Heart left ventricle (tissue), 16 donors: ENCODE measurements around the gene MEST. TPM values are rescaled to one million over a fixed set of nuclear protein-coding genes. Genes with fewer than 3 reads are reported as not detected.
"Not testable (repeated sequence)": the region's sequence is repeated elsewhere in the genome, so short reads cannot be mapped to it uniquely, and the experiment has no call there.

Source experiments
- ATAC-seq, 4 donors: fragments of 200-7000 bp; cut with Tn5 transposase; one replicate each; pipeline ENCODE4 v1.9.1; 2020 to 2022; ENCODE audit warnings: moderate library complexity in 4 of 4, mild to moderate bottlenecking in 3 of 4, moderate number of reproducible peaks in 1 of 4
- DNase-seq, 5 donors: peaks; one replicate each; pipeline ENCODE4 v3.0.0-alpha.2; 2020
- H3K27ac ChIP-seq, 12 donors: fragments of 200-600 bp; sonication (generic) in 4 of 12; one replicate each; pipeline versions ENCODE4 v1.5.0 to v1.8.0; 2016 to 2022; ENCODE audit warnings: mild to moderate bottlenecking in 2 of 12
- H3K27me3 ChIP-seq, 9 donors: fragments of 200-600 bp; sonication (generic) in 2 of 9; one replicate each; pipeline versions ENCODE4 v1.5.1 to v1.8.0; 2016 to 2022; ENCODE audit warnings: mild to moderate bottlenecking in 3 of 9
- H3K36me3 ChIP-seq, 9 donors: fragments of 200-600 bp; sonication (generic) in 2 of 9; one replicate each; pipeline versions ENCODE4 v1.5.0 to v1.8.0; 2018 to 2022; ENCODE audit warnings: mild to moderate bottlenecking in 2 of 9
- H3K4me1 ChIP-seq, 12 donors: fragments of 200-600 bp; sonication (generic) in 4 of 12; one replicate each; pipeline versions ENCODE4 v1.5.0 to v1.8.0; 2016 to 2022; ENCODE audit warnings: mild to moderate bottlenecking in 3 of 12
- H3K4me3 ChIP-seq, 12 donors: fragments of 200-600 bp; sonication (generic) in 4 of 12; one replicate each; pipeline versions ENCODE4 v1.5.0 to v1.8.0; 2017 to 2022; ENCODE audit warnings: mild to moderate bottlenecking in 9 of 12, moderate library complexity in 4 of 12
- H3K9me3 ChIP-seq, 12 donors: fragments of 200-600 bp; sonication (generic) in 4 of 12; one replicate each; pipeline versions ENCODE4 v1.5.0 to v1.8.0; 2016 to 2022; ENCODE audit warnings: mild to moderate bottlenecking in 1 of 12
- CTCF ChIP-seq, 12 donors: fragments of 200-600 bp; sonication (generic) in 4 of 12; IDR thresholded peaks; one replicate each; pipeline versions ENCODE4 v1.5.0 to v1.8.0; 2018 to 2022; ENCODE audit warnings: antibody characterized with exemption in 12 of 12, mild to moderate bottlenecking in 5 of 12
- POLR2A ChIP-seq, 2 donors: fragments of 450-650 bp; IDR thresholded peaks; one replicate each; pipeline ENCODE4 v1.6.1; 2017; ENCODE audit warnings: antibody characterized with exemption in 2 of 2, mild to moderate bottlenecking in 2 of 2, moderate library complexity in 2 of 2
- WGBS, 4 donors: extraction: QIAGEN DNeasy Blood & Tissue Kit in 2 of 4; methylation state at CpG; one replicate each; pipeline versions ENCODE4 v1.1.5 to v1.1.7; 2013 to 2018; 5-methylcytosine and 5-hydroxymethylcytosine counted together
- intact Hi-C, 10 donors: fragments of 100-400 bp; cut with DNase I; formaldehyde crosslinking; loops; one replicate each; pipeline versions ENCODE4 v1.11.1 to v1.14.2; 2022
- polyA plus RNA-seq, 2 donors: library from polyadenylated mRNA; stranded (reverse); fragments of 200-250 nt; gene quantifications; one replicate each; pipeline ENCODE4 v1.2.3, GENCODE V29; 2013
- total RNA-seq, 9 donors: library from RNA; depleted of rRNA in 2 of 9; stranded (reverse); fragments of >200 nt in 2 of 9; fragmentation: NEBNext Ultra II Directional in 3 of 9; extraction: Animal tissue kit (Norgen Biotek cat#: 25700) in 3 of 9; gene quantifications; one replicate each; pipeline versions ENCODE4 v1.1.0 to v1.2.4, GENCODE V29; 2016 to 2023
- donor health status: ischemic (EF 13 %, LVEDD 7.1; RV severe dilation, severe dysfunction).
- donor health status: healthy with polysubstance abuse.
- donor health status: DM: no; HTN: yes; CAD: no.
- donor health status: DM: no; HTN: no; CAD: no.
- donor health status: ischemic (EF 25% LVEDD 6.9; RV normal size, moderate dysfunction).
- donor health status: ischemic (EF 25% LVEDD 5.7; RV mildly dilated, moderate dysfunction).
- donor health status: healthy.
- donor health status: DM: yes; HTN: yes; CAD: no.
- donor health status: ischemic (EF 35%, LVEDD 5.7; RV mildly dilated, moderate dysfunction).
- donor health status: nonischemic (EF 11% LVEDD 7.7; RV severe dilation, severe dysfunction).
- donor health status: DM: yes; HTN: yes; CAD: no.
- donor health status: PGD.
- donor health status: ischemic (EF 29% LVEDD 5.4; RV normal size, mild dysfunction).
- donor health status: nonischemic (EF 23%, LVEDD 6.1; RV moderate dilation, normal function).

The MEST gene
- total and polyA plus RNA-seq, 11 donors: 0.79 to 46.0 (median 4.2) TPM

GRCh38 chr7:130521258-130521951, 29.5 kb downstream of the MEST start:
- peaks cover 0 to 13% (median 0%) of the 10 kb centered on the region in 9 donors for H3K36me3 ChIP-seq
- intact Hi-C loops: no loop called here

GRCh38 chr7:130523519-130524125, 31.7 kb downstream of the MEST start:
- DNase-seq, H3K4me3 ChIP-seq: not testable (repeated sequence)
- 91 to 94% (median 93%) methylated on average over 17 of the region's 17 CpGs for WGBS, 4 donors

More at GRCh38 chr7:130521258-130521951, 29.5 kb downstream of the MEST start:
- 83 to 89% (median 86%) methylated on average over 4 of the region's 4 CpGs for WGBS, 4 donors
- Histone ChIP-seq H3K4me3 (no peak overlapping the region), H3K9me3 (no peaks in the 10 kb centered on the region), H3K4me1 (no peaks in the 10 kb centered on the region), H3K27me3 (no peaks in the 10 kb centered on the region), H3K27ac (no peak overlapping the region)
- DNase-seq: no peak
- no peak for ATAC-seq
- TF ChIP-seq CTCF (IDR thresholded peaks at IDR 0.05) (no peak), POLR2A (IDR thresholded peaks at IDR 0.05) (no peak)

GRCh38 chr7:130524628-130525027, 32.7 kb downstream of the MEST start:
- WGBS, 4 donors: 90 to 97% (median 91%) methylated on average over 5 of the region's 5 CpGs
- DNase-seq (no peak), ATAC-seq (no peak)
- no peak overlapping the region for H3K4me3 ChIP-seq
- TF ChIP-seq POLR2A (IDR thresholded peaks at IDR 0.05): no peak
- H3K9me3 ChIP-seq: no peaks in the 10 kb centered on the region
- no peak overlapping the region for H3K27ac ChIP-seq
- no peaks in the 10 kb centered on the region for H3K4me1 ChIP-seq
- peaks cover 0 to 12% (median 3%) of the 10 kb centered on the region in 9 donors for H3K36me3 ChIP-seq
- intact Hi-C loops: no loop called here
- H3K27me3 ChIP-seq: no peaks in the 10 kb centered on the region

More at GRCh38 chr7:130523519-130524125, 31.7 kb downstream of the MEST start:
- H3K27me3 ChIP-seq, H3K4me1 ChIP-seq, intact Hi-C loops, H3K27ac ChIP-seq, ATAC-seq, H3K9me3 ChIP-seq, H3K36me3 ChIP-seq: not testable (repeated sequence)

GRCh38 chr7:130527752-130528355, 36.0 kb downstream of the MEST start:
- H3K27ac ChIP-seq, DNase-seq, H3K27me3 ChIP-seq, H3K9me3 ChIP-seq, intact Hi-C loops, ATAC-seq, H3K4me3 ChIP-seq, H3K4me1 ChIP-seq: not testable (repeated sequence)
- WGBS, 4 donors: 86 to 92% (median 90%) methylated on average over 17 of the region's 17 CpGs
- peaks cover 0 to 18% (median 0%) of the 10 kb centered on the region in 9 donors for H3K36me3 ChIP-seq

GRCh38 chr7:130529417-130529816, 37.5 kb downstream of the MEST start:
- Histone ChIP-seq H3K4me3 (no peak overlapping the region), H3K9me3 (no peaks in the 10 kb centered on the region), H3K27ac (no peak overlapping the region), H3K4me1 (no peaks in the 10 kb centered on the region), H3K36me3 (peaks cover 0 to 19% (median 0%) of the 10 kb centered on the region in 9 donors), H3K27me3 (no peaks in the 10 kb centered on the region)
- no peak for TF ChIP-seq CTCF (IDR thresholded peaks at IDR 0.05)
- intact Hi-C loops: no loop called here
- no peak for ATAC-seq
- no peak for DNase-seq
- 94 to 100% (median 95%) methylated on average over 2 of the region's 2 CpGs for WGBS, 4 donors

- H3K36me3 ChIP-seq, DNase-seq, H3K27me3 ChIP-seq, H3K4me1 ChIP-seq, ATAC-seq, H3K4me3 ChIP-seq, H3K27ac ChIP-seq, H3K9me3 ChIP-seq, intact Hi-C loops: not testable (repeated sequence)
- 81 to 91% (median 86%) methylated on average over 6 of the region's 6 CpGs for WGBS, 4 donors
Measured at GRCh38 chr7:130537894-130538293, 46.0 kb downstream of the MEST start.

GRCh38 chr7:130541287-130541686, 49.4 kb downstream of the MEST start:
- H3K4me3 ChIP-seq, H3K9me3 ChIP-seq, H3K27me3 ChIP-seq, DNase-seq, intact Hi-C loops, ATAC-seq, H3K27ac ChIP-seq, H3K4me1 ChIP-seq: not testable (repeated sequence)
- 86 to 92% (median 90%) methylated on average over 7 of the region's 7 CpGs for WGBS, 4 donors
- peaks cover 0 to 23% (median 5%) of the 10 kb centered on the region in 9 donors for H3K36me3 ChIP-seq

- H3K27me3 ChIP-seq, intact Hi-C loops: not testable (repeated sequence)
Measured at GRCh38 chr7:130542297-130542696, 50.4 kb downstream of the MEST start.

More at GRCh38 chr7:130542297-130542696, 50.4 kb downstream of the MEST start:
- peaks cover 0 to 33% (median 5%) of the 10 kb centered on the region in 9 donors for H3K36me3 ChIP-seq
- not testable (repeated sequence) for H3K9me3 ChIP-seq, DNase-seq, H3K27ac ChIP-seq, ATAC-seq, H3K4me1 ChIP-seq, H3K4me3 ChIP-seq
- 75 to 96% (median 87%) methylated on average over 4 of the region's 4 CpGs for WGBS, 4 donors
